Mesothelial cell of epicardium (in vitro differentiated cells): ENCODE results near the gene RALY. TPM values are rescaled to one million over a fixed set of nuclear protein-coding genes. Genes with fewer than 3 reads are reported as not detected.

Source experiments
- DNase-seq, 2 experiments: peaks; one replicate each; pipeline ENCODE4 v3.0.0; 2021; ENCODE audit warnings: low spot score in 2 of 2; ENCODE audit not compliant: unreplicated experiment in 2 of 2
- H3K27ac Mint-ChIP-seq: 2 replicates; pipeline ENCODE4 v1.8.0; 2021; ENCODE audit warnings: mixed read lengths
- H3K27me3 Mint-ChIP-seq: 2 replicates; pipeline ENCODE4 v1.8.0; 2021; ENCODE audit warnings: low read depth, mixed read lengths
- H3K36me3 Mint-ChIP-seq: 2 replicates; pipeline ENCODE4 v1.8.0; 2021; ENCODE audit warnings: mixed read lengths
- H3K4me1 Mint-ChIP-seq: 2 replicates; pipeline ENCODE4 v1.8.0; 2021; ENCODE audit warnings: mixed read lengths
- H3K4me3 Mint-ChIP-seq: 2 replicates; pipeline ENCODE4 v1.8.0; 2021; ENCODE audit warnings: mild to moderate bottlenecking, moderate library complexity, mixed read lengths
- H3K9me3 Mint-ChIP-seq: 2 replicates; pipeline ENCODE4 v1.8.0; 2021; ENCODE audit warnings: mixed read lengths
- total RNA-seq: library from RNA; stranded (reverse); gene quantifications from 3 replicates; pipeline ENCODE4 v1.2.1, GENCODE V29; 2021
- TF ChIP-seq, protein P1 (sequence below): fragments of 200-600 bp; sonication (generic); IDR thresholded peaks from one replicate; pipeline ENCODE4 v1.5.0; 2021; ENCODE audit warnings: antibody characterized with exemption; ENCODE audit not compliant: unreplicated experiment

RALY gene
- total RNA-seq, 1 donor from 2014 or later, result 139 TPM

DNA sequence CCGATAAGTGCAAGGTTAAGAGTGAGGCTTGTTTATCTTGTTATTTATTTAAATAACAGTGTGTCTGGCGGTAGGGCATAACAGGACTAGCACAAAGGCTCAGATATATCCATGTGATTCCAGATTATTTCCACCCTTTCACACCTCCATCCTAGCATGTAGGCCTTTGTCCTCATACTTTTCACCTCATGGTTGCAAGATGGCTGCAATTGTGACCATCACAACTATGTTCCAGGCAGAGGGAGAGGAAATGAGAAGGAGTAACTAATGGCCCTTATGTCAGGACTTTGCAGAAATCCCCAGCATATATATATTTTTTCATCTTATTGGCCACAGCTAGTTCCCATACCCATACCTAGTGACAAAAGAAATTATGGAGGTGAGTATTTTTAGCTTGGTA, 23.5 kb upstream of the RALY start:
- Mint-ChIP-seq H3K27me3 (no peaks in the 10 kb centered on the region), H3K27ac (no peak overlapping the region), H3K4me3 (no peak overlapping the region), H3K4me1 (no peaks in the 10 kb centered on the region), H3K36me3 (no peaks in the 10 kb centered on the region), H3K9me3 (peaks cover 7% of the 10 kb centered on the region)
- DNase-seq, result no peak
- TF ChIP-seq, protein P1, sequence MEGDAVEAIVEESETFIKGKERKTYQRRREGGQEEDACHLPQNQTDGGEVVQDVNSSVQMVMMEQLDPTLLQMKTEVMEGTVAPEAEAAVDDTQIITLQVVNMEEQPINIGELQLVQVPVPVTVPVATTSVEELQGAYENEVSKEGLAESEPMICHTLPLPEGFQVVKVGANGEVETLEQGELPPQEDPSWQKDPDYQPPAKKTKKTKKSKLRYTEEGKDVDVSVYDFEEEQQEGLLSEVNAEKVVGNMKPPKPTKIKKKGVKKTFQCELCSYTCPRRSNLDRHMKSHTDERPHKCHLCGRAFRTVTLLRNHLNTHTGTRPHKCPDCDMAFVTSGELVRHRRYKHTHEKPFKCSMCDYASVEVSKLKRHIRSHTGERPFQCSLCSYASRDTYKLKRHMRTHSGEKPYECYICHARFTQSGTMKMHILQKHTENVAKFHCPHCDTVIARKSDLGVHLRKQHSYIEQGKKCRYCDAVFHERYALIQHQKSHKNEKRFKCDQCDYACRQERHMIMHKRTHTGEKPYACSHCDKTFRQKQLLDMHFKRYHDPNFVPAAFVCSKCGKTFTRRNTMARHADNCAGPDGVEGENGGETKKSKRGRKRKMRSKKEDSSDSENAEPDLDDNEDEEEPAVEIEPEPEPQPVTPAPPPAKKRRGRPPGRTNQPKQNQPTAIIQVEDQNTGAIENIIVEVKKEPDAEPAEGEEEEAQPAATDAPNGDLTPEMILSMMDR, result no peak

DNA sequence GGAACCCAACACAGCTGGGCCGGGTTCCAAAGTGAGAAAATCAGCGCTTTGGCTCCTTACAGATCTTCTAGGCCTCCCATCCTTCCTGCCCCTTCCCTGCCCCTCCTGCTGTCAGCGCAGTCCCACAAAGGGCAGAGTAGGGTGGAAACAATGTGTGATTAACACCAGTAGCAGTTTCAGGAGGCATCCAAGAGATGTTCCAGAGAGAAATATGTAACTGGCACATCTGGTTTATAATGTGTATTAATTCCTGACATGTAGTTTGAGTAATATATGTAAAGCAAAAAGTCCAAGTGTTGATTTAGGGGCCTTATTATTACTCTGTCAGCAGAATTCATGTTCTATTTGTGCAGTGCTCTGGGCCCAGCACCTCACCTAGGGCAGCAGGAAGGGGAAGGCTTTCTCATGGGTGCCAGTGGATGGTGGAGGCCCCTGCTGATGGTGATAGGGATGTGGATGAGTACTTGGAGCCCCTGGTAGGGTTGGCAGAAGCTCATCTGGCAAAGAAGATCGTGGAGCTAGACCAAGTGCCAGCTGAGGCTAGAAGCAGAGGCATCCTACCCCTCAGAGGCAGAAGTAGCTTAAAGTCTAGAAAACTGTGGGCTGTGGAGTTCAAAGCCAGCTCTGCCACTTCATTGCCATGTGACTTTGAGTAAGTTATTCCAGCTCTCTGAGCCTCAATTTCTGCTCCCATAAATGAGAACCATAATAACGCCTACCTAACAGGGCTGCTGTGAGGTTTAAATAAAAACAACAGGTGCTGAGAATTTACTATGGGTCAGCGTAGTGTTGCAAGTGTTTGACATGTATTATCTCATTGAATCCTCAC, 22.4 kb upstream of the RALY start:
- DNase-seq, result no peak
- Mint-ChIP-seq H3K27me3 (no peaks in the 10 kb centered on the region), H3K4me3 (no peak overlapping the region), H3K27ac (no peak overlapping the region), H3K4me1 (no peaks in the 10 kb centered on the region), H3K36me3 (no peaks in the 10 kb centered on the region), H3K9me3 (peaks cover 7% of the 10 kb centered on the region)
- TF ChIP-seq, protein P1, result no peak

DNA sequence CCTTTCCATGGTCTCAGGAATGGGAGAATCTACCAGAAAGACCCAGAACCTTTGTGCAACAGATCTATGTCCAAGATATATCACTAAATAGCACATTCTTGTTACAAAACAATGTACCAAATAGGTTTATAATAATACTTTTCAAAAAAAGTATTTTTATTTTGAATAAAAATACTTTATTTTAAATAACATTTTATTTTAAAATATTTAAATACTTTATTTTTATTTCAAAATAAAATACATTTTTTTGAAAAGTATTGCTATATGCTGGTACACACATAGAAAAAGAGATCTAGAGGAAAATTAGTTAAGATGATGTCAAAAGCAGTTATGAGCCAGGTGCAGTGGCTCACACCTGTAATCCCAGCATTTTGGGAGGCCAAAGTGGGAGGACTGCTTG, 16.8 kb upstream of the RALY start:
- Mint-ChIP-seq H3K27ac (no peak overlapping the region), H3K9me3 (peaks cover 13% of the 10 kb centered on the region), H3K4me3 (no peak overlapping the region), H3K36me3 (no peaks in the 10 kb centered on the region), H3K27me3 (peaks cover 2% of the 10 kb centered on the region), H3K4me1 (no peaks in the 10 kb centered on the region)
- TF ChIP-seq, protein P1, result no peak
- DNase-seq, result no peak

DNA sequence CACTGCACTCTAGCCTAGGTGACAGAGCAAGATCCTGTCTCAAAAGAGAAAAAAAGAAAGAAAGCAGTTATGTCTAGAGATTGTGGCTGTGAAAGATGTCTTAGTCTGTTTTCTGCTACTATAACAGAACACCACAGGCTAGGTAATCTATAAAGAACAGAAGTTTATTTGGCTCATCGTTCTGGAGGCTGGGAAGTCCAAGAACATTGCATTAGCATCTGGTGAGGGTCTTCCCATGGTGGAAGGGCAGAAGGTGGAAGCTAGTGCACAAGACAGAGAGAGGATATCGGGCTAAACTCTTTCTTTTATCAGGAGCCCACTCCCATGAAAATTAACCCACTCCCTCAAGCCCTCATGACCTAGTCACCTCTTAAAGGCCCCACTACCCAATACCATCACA, 16.2 kb upstream of the RALY start:
- TF ChIP-seq, protein P1, result no peak
- Mint-ChIP-seq H3K4me1 (no peaks in the 10 kb centered on the region), H3K9me3 (peaks cover 12% of the 10 kb centered on the region), H3K27me3 (peaks cover 3% of the 10 kb centered on the region), H3K27ac (no peak overlapping the region), H3K4me3 (no peak overlapping the region), H3K36me3 (no peaks in the 10 kb centered on the region)
- DNase-seq, result no peak

- Mint-ChIP-seq H3K36me3 (no peaks in the 10 kb centered on the region), H3K4me1 (no peaks in the 10 kb centered on the region), H3K27ac (no peak overlapping the region), H3K4me3 (no peak overlapping the region), H3K27me3 (peaks cover 5% of the 10 kb centered on the region), H3K9me3 (peaks cover 6% of the 10 kb centered on the region)
- no peak for DNase-seq
- TF ChIP-seq, protein P1, result no peak
Observed at GRCh38 chr20:33979094-33979493, 14.6 kb upstream of the RALY start.
